Measurements from ENCODE around the gene SHE. TPM values are rescaled to one million over a fixed set of nuclear protein-coding genes. Genes with fewer than 3 reads are reported as not detected.

The SHE gene
- total and polyA plus RNA-seq, 10 of the 15 experiments (the other 5 are each of a cell fraction or from before 2014, with no cell fraction given) = under 0.01 to 0.05 (median 0.03) TPM; not detected in 3

DNA sequence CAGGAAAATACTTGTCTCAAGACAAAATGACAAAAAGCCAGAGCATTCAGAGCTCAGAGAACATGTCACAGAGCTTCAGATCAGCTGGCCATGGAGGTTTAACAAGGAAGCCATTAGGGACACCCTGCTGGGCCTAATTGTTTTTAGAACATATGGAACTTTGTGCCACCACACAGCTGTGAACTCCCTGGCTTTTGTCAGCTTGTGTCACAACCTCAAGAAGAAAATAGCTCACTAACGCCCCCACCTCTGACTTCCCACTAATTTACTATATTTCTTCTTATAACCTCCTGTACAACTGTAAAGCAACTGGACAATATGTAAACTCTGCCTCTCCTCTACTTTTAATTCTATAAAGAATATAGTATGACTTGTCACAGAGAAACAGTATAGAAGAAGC, 21.2 kb downstream of the SHE start:
- Histone ChIP-seq H4K20me1 (ENCODE audit: control insufficient read depth, insufficient read depth) (no peaks in the 10 kb centered on the region), H3K4me2 (ENCODE audit: control insufficient read depth, insufficient read depth) (no peak overlapping the region), H3K27me3 (replicated peaks in 1 of 2; ENCODE audit: control insufficient read depth in 2 of 2, insufficient read depth in 2 of 2, low read length in 1 of 2) (peaks cover 1 to 3% of the 10 kb centered on the region in 2 experiments; a peak in 1 of 4 replicates), H3K4me3 (no peak overlapping the region), H3K9ac (ENCODE audit: control insufficient read depth, insufficient read depth, low read length) (no peak overlapping the region), H3K36me3 (ENCODE audit: control insufficient read depth in 2 of 2, insufficient read depth in 2 of 2, low read length in 1 of 2) (no peaks in the 10 kb centered on the region), H3K9me3 (replicated peaks; ENCODE audit: control insufficient read depth, insufficient read depth, low read length) (no peaks in the 10 kb centered on the region), H3K4me1 (ENCODE audit: control insufficient read depth, insufficient read depth, low read length) (peaks cover 3% of the 10 kb centered on the region; the same call in 1 of the 2 replicates), H2AFZ (ENCODE audit: control insufficient read depth, low read depth, low read length) (no peak overlapping the region), H3K79me2 (ENCODE audit: control insufficient read depth, insufficient read depth, low read length) (no peaks in the 10 kb centered on the region), H3K27ac (ENCODE audit: control insufficient read depth, insufficient read depth) (no peak overlapping the region)
- no peak for ATAC-seq
- CTCF ChIA-PET = interaction anchor here (0.6 to 11.6 kb wide), 34 partner anchors 10 to 604 kb away, joined by 3 to 302 read pairs (median 6); partner anchors contain the start of genes IL6R, PMVK and SHE
- RAD21 ChIA-PET (ENCODE audit: unreplicated experiment) = interaction anchor here (0.6 to 10.5 kb wide), 29 partner anchors 9 to 580 kb away, joined by 3 to 189 read pairs (median 5); partner anchors contain the start of genes ATP8B2 and KCNN3
- TF ChIP-seq ZBTB40 (IDR thresholded peaks at IDR 0.05; ENCODE audit: borderline replicate concordance) (no peak), SPI1 (IDR thresholded peaks at IDR 0.05; ENCODE audit: borderline replicate concordance, insufficient read depth, low read depth, low read length) (no peak), CHD2 (IDR thresholded peaks at IDR 0.05; ENCODE audit: borderline replicate concordance, low read depth, low read length) (no peak), MLLT1 (IDR thresholded peaks at IDR 0.05) (no peak), GATAD2B (conservative IDR thresholded peaks at IDR 0.05; ENCODE audit: low read depth) (no peak)
- TF ChIP-seq, protein P1, sequence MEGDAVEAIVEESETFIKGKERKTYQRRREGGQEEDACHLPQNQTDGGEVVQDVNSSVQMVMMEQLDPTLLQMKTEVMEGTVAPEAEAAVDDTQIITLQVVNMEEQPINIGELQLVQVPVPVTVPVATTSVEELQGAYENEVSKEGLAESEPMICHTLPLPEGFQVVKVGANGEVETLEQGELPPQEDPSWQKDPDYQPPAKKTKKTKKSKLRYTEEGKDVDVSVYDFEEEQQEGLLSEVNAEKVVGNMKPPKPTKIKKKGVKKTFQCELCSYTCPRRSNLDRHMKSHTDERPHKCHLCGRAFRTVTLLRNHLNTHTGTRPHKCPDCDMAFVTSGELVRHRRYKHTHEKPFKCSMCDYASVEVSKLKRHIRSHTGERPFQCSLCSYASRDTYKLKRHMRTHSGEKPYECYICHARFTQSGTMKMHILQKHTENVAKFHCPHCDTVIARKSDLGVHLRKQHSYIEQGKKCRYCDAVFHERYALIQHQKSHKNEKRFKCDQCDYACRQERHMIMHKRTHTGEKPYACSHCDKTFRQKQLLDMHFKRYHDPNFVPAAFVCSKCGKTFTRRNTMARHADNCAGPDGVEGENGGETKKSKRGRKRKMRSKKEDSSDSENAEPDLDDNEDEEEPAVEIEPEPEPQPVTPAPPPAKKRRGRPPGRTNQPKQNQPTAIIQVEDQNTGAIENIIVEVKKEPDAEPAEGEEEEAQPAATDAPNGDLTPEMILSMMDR (IDR thresholded peaks at IDR 0.05 in 2 of 3, conservative IDR thresholded peaks at IDR 0.05 in 1 of 3; ENCODE audit: control insufficient read depth in 2 of 3, extremely low read depth in 1 of 3, insufficient read depth in 1 of 3, low read depth in 3 of 3, low read length in 3 of 3) = no peak
- BruUV-seq (replicated peaks) = no TSS peak
- no peak for DNase-seq (ENCODE audit: low read depth, low spot score)
- SMC1A ChIA-PET (ENCODE audit: uncharacterized antibody, unreplicated experiment) = interaction anchor here (0.7 to 8.2 kb wide), 33 partner anchors 10 to 579 kb away, joined by 3 to 151 read pairs (median 4); partner anchors contain the start of gene CHRNB2
- intact Hi-C loops (cut with micrococcal nuclease; ENCODE audit: unreplicated experiment) (loop anchor here (5.0 to 10.0 kb wide), 2 partner anchors 186 to 604 kb away; no protein-coding TSS in a partner anchor), in situ Hi-C loops (cut with MboI) (no loop called here)
- POLR2A ChIA-PET = interaction anchor here (0.8 to 2.8 kb wide), 4 partner anchors 11 to 66 kb away, joined by 3 to 11 read pairs (median 3); no protein-coding TSS in a partner anchor
- 58% methylated on average over 1 of the region's 1 CpG for WGBS (ENCODE audit: insufficient coverage, insufficient replicate concordance, low lambda C conversion rate, missing lambda C conversion rate)
- no peak for FAIRE-seq

All from GM12878 (cell line).